Right lobe of liver (tissue), 6 donors: ENCODE results near the gene ZNF180. TPM values are rescaled to one million over a fixed set of nuclear protein-coding genes. Genes with fewer than 3 reads are reported as not detected.

Experiments
- ATAC-seq, 4 donors: fragments of 200-7000 bp; cut with Tn5 transposase; one replicate each; pipeline ENCODE4 v1.9.1; 2020; ENCODE audit warnings: mild to moderate bottlenecking in 4 of 4, moderate library complexity in 4 of 4
- DNase-seq, 3 donors: peaks; one replicate each; pipeline ENCODE4 v3.0.0-alpha.2; 2020
- H3K27ac ChIP-seq, 3 donors: fragments of 200-600 bp; one replicate each; pipeline ENCODE4 v1.8.0; 2022
- H3K27me3 ChIP-seq, 2 donors: fragments of 200-600 bp; one replicate each; pipeline ENCODE4 v1.8.0; 2022
- H3K36me3 ChIP-seq, 4 donors: fragments of 200-600 bp; sonication (generic) in 1 of 4; one replicate each; pipeline versions ENCODE4 v1.5.1 to v1.8.0; 2017 to 2022; ENCODE audit warnings: control low read depth in 1 of 4
- H3K4me1 ChIP-seq, 4 donors: fragments of 200-600 bp; sonication (generic) in 1 of 4; one replicate each; pipeline versions ENCODE4 v1.5.1 to v1.8.0; 2017 to 2022; ENCODE audit warnings: control low read depth in 1 of 4
- H3K4me3 ChIP-seq, 3 donors: fragments of 200-600 bp; one replicate each; pipeline ENCODE4 v1.8.0; 2022
- H3K9me3 ChIP-seq, 4 donors: fragments of 200-600 bp; sonication (generic) in 1 of 4; one replicate each; pipeline versions ENCODE4 v1.5.1 to v1.8.0; 2017 to 2022; ENCODE audit warnings: control low read depth in 1 of 4
- CTCF ChIP-seq, 4 donors: fragments of 200-600 bp in 3 of 4; fragments of 450-650 bp in 1 of 4; IDR thresholded peaks; one replicate each; pipeline versions ENCODE4 v1.5.1 to v1.8.0; 2016 to 2022; ENCODE audit warnings: antibody characterized with exemption in 4 of 4, mild to moderate bottlenecking in 2 of 4
- POLR2A ChIP-seq: fragments of 450-650 bp; IDR thresholded peaks from one replicate; pipeline ENCODE4 v1.6.1; 2017; ENCODE audit warnings: antibody characterized with exemption, mild to moderate bottlenecking
- WGBS: methylation state at CpG from one replicate; pipeline ENCODE4 v1.1.6; 2018; ENCODE audit warnings: low coverage, low lambda C conversion rate; ENCODE audit not compliant: insufficient coverage; ENCODE audit errors: missing lambda C conversion rate; 5-methylcytosine and 5-hydroxymethylcytosine counted together
- intact Hi-C, 2 donors: fragments of 100-400 bp; cut with DNase I; formaldehyde crosslinking; loops; one replicate each; pipeline versions ENCODE4 v1.11.2 to v1.14.1; 2022
- total RNA-seq, 6 experiments: library from RNA; depleted of rRNA in 2 of 6; stranded (reverse); fragments of >200 nt in 2 of 6; fragmentation: NEBNext Ultra II Directional in 3 of 6; extraction: Animal tissue kit (Norgen Biotek cat#: 25700) in 3 of 6; gene quantifications; one replicate each; pipeline versions ENCODE4 v1.1.0 to v1.2.4, GENCODE V29; 2016 to 2023
- donor health status: DM: no; HTN: yes; CAD: no.
- donor health status: DM: no; HTN: no; CAD: no.
- donor health status: DM: no; HTN: no; CAD: no.
- donor health status: DM: no; HTN: yes; CAD: no.
- donor health status: DM: no; HTN: yes; CAD: no.

ZNF180 gene
- total RNA-seq, 6 experiments from 2014 or later = 2.4 to 4.1 (median 3.3) TPM

GRCh38 chr19:44525721-44526430 is 25.6 kb upstream of the ZNF180 start:
- Histone ChIP-seq H3K4me3 (no peak overlapping the region), H3K27ac (no peak overlapping the region), H3K9me3 (no peaks in the 10 kb centered on the region), H3K4me1 (no peaks in the 10 kb centered on the region), H3K27me3 (no peaks in the 10 kb centered on the region), H3K36me3 (no peaks in the 10 kb centered on the region)
- DNase-seq = no peak
- 33% methylated on average over 4 of the region's 4 CpGs for WGBS
- intact Hi-C loops = no loop called here
- no peak for ATAC-seq
- TF ChIP-seq POLR2A (no peak), CTCF (IDR thresholded peaks at IDR 0.05) (no peak)

GRCh38 chr19:44521370-44521769 is 21.0 kb upstream of the ZNF180 start:
- H3K36me3 ChIP-seq = no peaks in the 10 kb centered on the region
- no peak overlapping the region for H3K4me3 ChIP-seq
- no peaks in the 10 kb centered on the region for H3K9me3 ChIP-seq
- TF ChIP-seq POLR2A = no peak
- no peak for TF ChIP-seq CTCF (IDR thresholded peaks at IDR 0.05)
- H3K27ac ChIP-seq = no peak overlapping the region
- DNase-seq (no peak), ATAC-seq (no peak)
- WGBS = 64% methylated on average over 2 of the region's 2 CpGs
- H3K27me3 ChIP-seq = no peaks in the 10 kb centered on the region
- intact Hi-C loops = no loop called here
- no peaks in the 10 kb centered on the region for H3K4me1 ChIP-seq

GRCh38 chr19:44517146-44517545 is 16.8 kb upstream of the ZNF180 start:
- no peaks in the 10 kb centered on the region for H3K36me3 ChIP-seq
- H3K27ac ChIP-seq = no peak overlapping the region
- H3K4me3 ChIP-seq = no peak overlapping the region
- ATAC-seq (no peak), DNase-seq (no peak)
- H3K9me3 ChIP-seq = no peaks in the 10 kb centered on the region
- intact Hi-C loops = no loop called here
- TF ChIP-seq POLR2A (no peak), CTCF (IDR thresholded peaks at IDR 0.05) (no peak)
- H3K27me3 ChIP-seq = no peaks in the 10 kb centered on the region
- 62% methylated on average over 5 of the region's 7 CpGs for WGBS
- no peaks in the 10 kb centered on the region for H3K4me1 ChIP-seq

- Histone ChIP-seq H3K27me3 (no peaks in the 10 kb centered on the region), H3K4me1 (no peaks in the 10 kb centered on the region), H3K9me3 (no peaks in the 10 kb centered on the region), H3K27ac (no peak overlapping the region), H3K36me3 (no peaks in the 10 kb centered on the region), H3K4me3 (no peak overlapping the region)
- no peak for DNase-seq
- TF ChIP-seq CTCF (IDR thresholded peaks at IDR 0.05) = no peak
- TF ChIP-seq POLR2A = no peak
- intact Hi-C loops = no loop called here
- no CpG with 5 or more reads among the region's 1 CpG for WGBS
- ATAC-seq = no peak
Measured at GRCh38 chr19:44515907-44516306, 15.6 kb upstream of the ZNF180 start.
